ENCODE results near the gene ADAMTS2. TPM values are rescaled to one million over a fixed set of nuclear protein-coding genes. Genes with fewer than 3 reads are reported as not detected.

The ADAMTS2 gene
- total RNA-seq, 1 experiment from 2014 or later: not detected

GRCh38 chr5:179201986-179202385, 143.3 kb downstream of the ADAMTS2 start:
- Histone ChIP-seq H3K4me1 (ENCODE audit: low read length) (no peaks in the 10 kb centered on the region), H3K4me3 (ENCODE audit: low read length) (no peak overlapping the region), H3K9ac (ENCODE audit: low read length) (no peak overlapping the region), H3K27ac (ENCODE audit: low read length) (no peak overlapping the region), H3K27me3 (ENCODE audit: low read length) (no peaks in the 10 kb centered on the region), H3K9me2 (replicated peaks; ENCODE audit: insufficient read depth, low read length) (no peaks in the 10 kb centered on the region), H3K36me3 (ENCODE audit: insufficient read depth, low read length) (no peaks in the 10 kb centered on the region), H3K4me2 (ENCODE audit: low read depth, low read length, poor library complexity, severe bottlenecking) (no peak overlapping the region), H3K79me2 (ENCODE audit: low read length) (no peaks in the 10 kb centered on the region), H3K9me3 (ENCODE audit: low read length) (no peaks in the 10 kb centered on the region), H2AFZ (ENCODE audit: low read length) (no peak overlapping the region), H4K20me1 (ENCODE audit: insufficient read depth, low read depth, low read length) (no peaks in the 10 kb centered on the region)
- DNase-seq: no peak

DNA sequence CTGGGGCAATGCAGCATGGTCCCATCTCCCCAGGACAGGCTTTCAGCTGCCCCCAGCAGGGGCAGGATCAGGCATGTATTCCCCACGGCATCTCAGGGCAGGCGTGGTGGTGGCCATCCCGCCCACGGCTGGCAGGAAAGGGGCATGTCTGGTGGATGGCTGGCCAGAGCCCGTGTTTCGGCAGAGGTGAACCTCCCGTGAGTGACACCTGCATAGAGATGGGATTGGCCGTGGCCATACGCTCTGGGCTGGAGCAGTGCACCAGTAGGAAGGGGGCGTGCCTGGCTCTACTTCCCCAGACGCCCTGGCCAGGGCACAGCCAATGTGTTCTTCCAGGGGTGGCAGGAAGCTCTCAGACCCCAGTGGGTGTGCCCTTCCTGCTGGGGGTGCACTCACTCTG, 146.0 kb downstream of the ADAMTS2 start:
- Histone ChIP-seq H3K4me2 (ENCODE audit: low read depth, low read length, poor library complexity, severe bottlenecking) (no peak overlapping the region), H3K36me3 (ENCODE audit: insufficient read depth, low read length) (no peaks in the 10 kb centered on the region), H3K9me3 (ENCODE audit: low read length) (no peaks in the 10 kb centered on the region), H3K4me3 (ENCODE audit: low read length) (no peak overlapping the region), H2AFZ (ENCODE audit: low read length) (no peak overlapping the region), H3K27me3 (ENCODE audit: low read length) (no peaks in the 10 kb centered on the region), H4K20me1 (ENCODE audit: insufficient read depth, low read depth, low read length) (no peaks in the 10 kb centered on the region), H3K9me2 (replicated peaks; ENCODE audit: insufficient read depth, low read length) (no peaks in the 10 kb centered on the region), H3K9ac (ENCODE audit: low read length) (no peak overlapping the region), H3K79me2 (ENCODE audit: low read length) (no peaks in the 10 kb centered on the region), H3K4me1 (ENCODE audit: low read length) (no peaks in the 10 kb centered on the region), H3K27ac (ENCODE audit: low read length) (no peak overlapping the region)
- DNase-seq: no peak

- H3K27me3 ChIP-seq (ENCODE audit: low read length): no peaks in the 10 kb centered on the region
- DNase-seq: no peak
These were observed 146.4 kb downstream of the ADAMTS2 start for GRCh38 chr5:179198825-179199224.

DNA sequence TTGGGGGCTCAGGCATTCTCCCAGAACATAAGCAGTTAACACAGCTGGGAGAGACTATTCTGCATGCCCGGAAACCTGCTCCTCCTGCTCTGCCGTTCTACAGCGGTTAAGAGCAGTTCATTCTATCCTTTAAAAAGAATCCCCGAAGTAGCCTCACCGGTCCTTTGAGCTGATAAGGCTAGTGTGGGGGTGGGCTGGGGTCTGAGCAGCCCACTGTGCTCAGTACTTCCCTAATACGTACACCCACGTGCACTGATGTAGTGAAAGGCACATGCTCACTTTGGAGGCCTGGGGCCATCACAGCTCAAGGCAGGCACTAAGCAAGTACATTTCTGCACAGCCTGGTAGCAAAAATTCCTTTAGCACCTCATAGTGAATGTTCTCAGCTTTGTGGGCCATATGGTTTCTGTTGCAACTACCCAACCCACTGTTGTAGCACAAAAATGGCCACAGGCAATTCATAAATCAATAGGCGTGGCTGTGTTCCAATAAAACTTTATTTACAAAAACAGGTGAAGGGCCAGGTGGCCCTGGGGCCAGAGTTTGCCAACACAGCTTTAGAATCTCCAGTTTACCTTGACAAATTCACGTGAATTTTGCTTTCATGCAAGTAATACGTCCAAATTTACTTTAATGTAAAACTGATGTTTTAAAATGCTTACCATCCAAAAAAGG, 148.7 kb downstream of the ADAMTS2 start:
- DNase-seq: no peak
- Histone ChIP-seq H3K4me2 (ENCODE audit: low read depth, low read length, poor library complexity, severe bottlenecking) (no peak overlapping the region), H2AFZ (ENCODE audit: low read length) (no peak overlapping the region), H3K36me3 (ENCODE audit: insufficient read depth, low read length) (no peaks in the 10 kb centered on the region), H3K9me2 (replicated peaks; ENCODE audit: insufficient read depth, low read length) (no peaks in the 10 kb centered on the region), H3K27ac (ENCODE audit: low read length) (no peak overlapping the region), H3K9me3 (ENCODE audit: low read length) (no peaks in the 10 kb centered on the region), H3K4me1 (ENCODE audit: low read length) (no peaks in the 10 kb centered on the region), H3K9ac (ENCODE audit: low read length) (no peak overlapping the region), H3K27me3 (ENCODE audit: low read length) (no peaks in the 10 kb centered on the region), H3K79me2 (ENCODE audit: low read length) (no peaks in the 10 kb centered on the region), H3K4me3 (ENCODE audit: low read length) (no peak overlapping the region), H4K20me1 (ENCODE audit: insufficient read depth, low read depth, low read length) (no peaks in the 10 kb centered on the region)

More at GRCh38 chr5:179198825-179199224, 146.4 kb downstream of the ADAMTS2 start:
- Histone ChIP-seq H3K4me2 (ENCODE audit: low read depth, low read length, poor library complexity, severe bottlenecking) (no peak overlapping the region), H3K9me2 (replicated peaks; ENCODE audit: insufficient read depth, low read length) (no peaks in the 10 kb centered on the region), H3K9ac (ENCODE audit: low read length) (no peak overlapping the region), H3K4me3 (ENCODE audit: low read length) (no peak overlapping the region), H4K20me1 (ENCODE audit: insufficient read depth, low read depth, low read length) (no peaks in the 10 kb centered on the region), H3K9me3 (ENCODE audit: low read length) (no peaks in the 10 kb centered on the region), H2AFZ (ENCODE audit: low read length) (no peak overlapping the region), H3K4me1 (ENCODE audit: low read length) (no peaks in the 10 kb centered on the region), H3K36me3 (ENCODE audit: insufficient read depth, low read length) (no peaks in the 10 kb centered on the region), H3K27ac (ENCODE audit: low read length) (no peak overlapping the region), H3K79me2 (ENCODE audit: low read length) (no peaks in the 10 kb centered on the region)

GRCh38 chr5:179195561-179196404, 149.5 kb downstream of the ADAMTS2 start:
- Histone ChIP-seq H3K36me3 (ENCODE audit: insufficient read depth, low read length) (no peaks in the 10 kb centered on the region), H3K4me2 (ENCODE audit: low read depth, low read length, poor library complexity, severe bottlenecking) (no peak overlapping the region), H3K4me1 (ENCODE audit: low read length) (no peaks in the 10 kb centered on the region), H3K27ac (ENCODE audit: low read length) (no peak overlapping the region), H3K9me3 (ENCODE audit: low read length) (no peaks in the 10 kb centered on the region), H3K79me2 (ENCODE audit: low read length) (no peaks in the 10 kb centered on the region), H3K9ac (ENCODE audit: low read length) (no peak overlapping the region), H3K9me2 (replicated peaks; ENCODE audit: insufficient read depth, low read length) (no peaks in the 10 kb centered on the region), H3K27me3 (ENCODE audit: low read length) (no peaks in the 10 kb centered on the region), H3K4me3 (ENCODE audit: low read length) (no peak overlapping the region), H4K20me1 (ENCODE audit: insufficient read depth, low read depth, low read length) (no peaks in the 10 kb centered on the region), H2AFZ (ENCODE audit: low read length) (no peak overlapping the region)
- no peak for DNase-seq

GRCh38 chr5:179194941-179195381, 150.3 kb downstream of the ADAMTS2 start:
- no peaks in the 10 kb centered on the region for H3K27me3 ChIP-seq (ENCODE audit: low read length)
- no peak overlapping the region for H3K27ac ChIP-seq (ENCODE audit: low read length)
- H3K9ac ChIP-seq (ENCODE audit: low read length): no peak overlapping the region
- H3K9me3 ChIP-seq (ENCODE audit: low read length): no peaks in the 10 kb centered on the region
- H4K20me1 ChIP-seq (ENCODE audit: insufficient read depth, low read depth, low read length): no peaks in the 10 kb centered on the region
- H3K9me2 ChIP-seq (replicated peaks; ENCODE audit: insufficient read depth, low read length): no peaks in the 10 kb centered on the region
- DNase-seq: no peak
- H3K79me2 ChIP-seq (ENCODE audit: low read length): no peaks in the 10 kb centered on the region
- no peak overlapping the region for H2AFZ ChIP-seq (ENCODE audit: low read length)
- H3K4me2 ChIP-seq (ENCODE audit: low read depth, low read length, poor library complexity, severe bottlenecking): no peak overlapping the region
- no peaks in the 10 kb centered on the region for H3K4me1 ChIP-seq (ENCODE audit: low read length)
- H3K4me3 ChIP-seq (ENCODE audit: low read length): no peak overlapping the region
- no peaks in the 10 kb centered on the region for H3K36me3 ChIP-seq (ENCODE audit: insufficient read depth, low read length)

- Histone ChIP-seq H3K4me1 (ENCODE audit: low read length) (no peaks in the 10 kb centered on the region), H4K20me1 (ENCODE audit: insufficient read depth, low read depth, low read length) (no peaks in the 10 kb centered on the region), H3K4me3 (ENCODE audit: low read length) (no peak overlapping the region), H3K9ac (ENCODE audit: low read length) (no peak overlapping the region), H3K79me2 (ENCODE audit: low read length) (no peaks in the 10 kb centered on the region), H3K9me2 (replicated peaks; ENCODE audit: insufficient read depth, low read length) (no peaks in the 10 kb centered on the region), H3K9me3 (ENCODE audit: low read length) (no peaks in the 10 kb centered on the region), H2AFZ (ENCODE audit: low read length) (no peak overlapping the region), H3K27me3 (ENCODE audit: low read length) (no peaks in the 10 kb centered on the region), H3K4me2 (ENCODE audit: low read depth, low read length, poor library complexity, severe bottlenecking) (no peak overlapping the region), H3K36me3 (ENCODE audit: insufficient read depth, low read length) (no peaks in the 10 kb centered on the region), H3K27ac (ENCODE audit: low read length) (no peak overlapping the region)
- DNase-seq: no peak
These were observed 150.9 kb downstream of the ADAMTS2 start for GRCh38 chr5:179194201-179194910.

GRCh38 chr5:179193746-179194145, 151.5 kb downstream of the ADAMTS2 start:
- Histone ChIP-seq H3K4me2 (ENCODE audit: low read depth, low read length, poor library complexity, severe bottlenecking) (no peak overlapping the region), H3K9me2 (replicated peaks; ENCODE audit: insufficient read depth, low read length) (no peaks in the 10 kb centered on the region), H3K9me3 (ENCODE audit: low read length) (no peaks in the 10 kb centered on the region), H3K4me1 (ENCODE audit: low read length) (no peaks in the 10 kb centered on the region), H2AFZ (ENCODE audit: low read length) (no peak overlapping the region), H3K36me3 (ENCODE audit: insufficient read depth, low read length) (no peaks in the 10 kb centered on the region), H3K79me2 (ENCODE audit: low read length) (no peaks in the 10 kb centered on the region), H3K27ac (ENCODE audit: low read length) (no peak overlapping the region), H4K20me1 (ENCODE audit: insufficient read depth, low read depth, low read length) (no peaks in the 10 kb centered on the region), H3K9ac (ENCODE audit: low read length) (no peak overlapping the region), H3K4me3 (ENCODE audit: low read length) (no peak overlapping the region), H3K27me3 (ENCODE audit: low read length) (no peaks in the 10 kb centered on the region)
- no peak for DNase-seq
